Measurements from ENCODE around the gene EXTL2. TPM values are rescaled to one million over a fixed set of nuclear protein-coding genes. Genes with fewer than 3 reads are reported as not detected.

Gene EXTL2
- total RNA-seq, 4 donors from 2014 or later: 1.4 to 7.4 (median 2.5) TPM

- H3K27ac ChIP-seq: no peak overlapping the region
- H3K4me1 ChIP-seq: no peaks in the 10 kb centered on the region
- TF ChIP-seq POLR2A (IDR thresholded peaks at IDR 0.05): no peak
- TF ChIP-seq CTCF (IDR thresholded peaks at IDR 0.05): no peak
- intact Hi-C loops (cut with DNase I): no loop called here
- H3K36me3 ChIP-seq: peaks cover 0 to 100% (median 6%) of the 10 kb centered on the region in 3 donors
- no peaks in the 10 kb centered on the region for H3K9me3 ChIP-seq
- H3K4me3 ChIP-seq: no peak overlapping the region
- no peak for DNase-seq
- no peaks in the 10 kb centered on the region for H3K27me3 ChIP-seq
These were observed 17.4 kb upstream of the EXTL2 start for GRCh38 chr1:100912019-100912418.

- no peak overlapping the region for H3K4me3 ChIP-seq
- H3K27ac ChIP-seq: no peak overlapping the region
- peaks cover 0 to 97% (median 6%) of the 10 kb centered on the region in 3 donors for H3K36me3 ChIP-seq
- intact Hi-C loops (cut with DNase I): no loop called here
- TF ChIP-seq CTCF (IDR thresholded peaks at IDR 0.05): no peak
- no peak for TF ChIP-seq POLR2A (IDR thresholded peaks at IDR 0.05)
- no peak for DNase-seq
- H3K9me3 ChIP-seq: no peaks in the 10 kb centered on the region
- no peaks in the 10 kb centered on the region for H3K27me3 ChIP-seq
- no peaks in the 10 kb centered on the region for H3K4me1 ChIP-seq
These were observed 14.4 kb upstream of the EXTL2 start for GRCh38 chr1:100909018-100909417.

GRCh38 chr1:100907887-100908286, 13.2 kb upstream of the EXTL2 start:
- Histone ChIP-seq H3K4me1 (no peaks in the 10 kb centered on the region), H3K9me3 (no peaks in the 10 kb centered on the region), H3K4me3 (no peak overlapping the region), H3K27ac (no peak overlapping the region), H3K27me3 (no peaks in the 10 kb centered on the region), H3K36me3 (peaks cover 0 to 89% (median 3%) of the 10 kb centered on the region in 3 donors)
- 83 to 93% methylated on average over 1 of the region's 1 CpG for WGBS, 2 donors
- DNase-seq: no peak
- TF ChIP-seq CTCF (IDR thresholded peaks at IDR 0.05) (no peak), POLR2A (IDR thresholded peaks at IDR 0.05) (no peak)
- intact Hi-C loops (cut with DNase I): no loop called here

GRCh38 chr1:100905181-100905580, 10.5 kb upstream of the EXTL2 start:
- intact Hi-C loops (cut with DNase I): no loop called here
- Histone ChIP-seq H3K4me1 (no peaks in the 10 kb centered on the region), H3K27ac (no peak overlapping the region), H3K9me3 (no peaks in the 10 kb centered on the region), H3K4me3 (no peak overlapping the region), H3K27me3 (no peaks in the 10 kb centered on the region), H3K36me3 (peaks cover 0 to 88% (median 0%) of the 10 kb centered on the region in 3 donors)
- 83 to 95% methylated on average over 3 of the region's 3 CpGs for WGBS, 2 donors
- DNase-seq: no peak
- TF ChIP-seq POLR2A (IDR thresholded peaks at IDR 0.05): no peak

- TF ChIP-seq CTCF (IDR thresholded peaks at IDR 0.05) (no peak), POLR2A (IDR thresholded peaks at IDR 0.05) (no peak)
- Histone ChIP-seq H3K4me1 (no peaks in the 10 kb centered on the region), H3K4me3 (no peak overlapping the region), H3K36me3 (peaks cover 0 to 88% (median 1%) of the 10 kb centered on the region in 3 donors), H3K9me3 (no peaks in the 10 kb centered on the region), H3K27ac (no peak overlapping the region), H3K27me3 (no peaks in the 10 kb centered on the region)
- DNase-seq: no peak
- WGBS, 2 donors: 93 to 96% methylated on average over 2 of the region's 2 CpGs
- intact Hi-C loops (cut with DNase I): no loop called here
These were observed 9.9 kb upstream of the EXTL2 start for GRCh38 chr1:100904528-100904927.

GRCh38 chr1:100903777-100904176, 9.1 kb upstream of the EXTL2 start:
- WGBS, 2 donors: 89 to 93% methylated on average over 1 of the region's 1 CpG
- Histone ChIP-seq H3K27ac (no peak overlapping the region), H3K36me3 (peaks cover 0 to 88% (median 3%) of the 10 kb centered on the region in 3 donors), H3K4me1 (no peaks in the 10 kb centered on the region), H3K9me3 (no peaks in the 10 kb centered on the region), H3K4me3 (no peak overlapping the region), H3K27me3 (no peaks in the 10 kb centered on the region)
- TF ChIP-seq POLR2A (IDR thresholded peaks at IDR 0.05) (no peak), CTCF (IDR thresholded peaks at IDR 0.05) (no peak)
- intact Hi-C loops (cut with DNase I): no loop called here
- no peak for DNase-seq
